GM12891 (cell line): ENCODE measurements around the gene HP1BP3.

Experiments
- POLR2A ChIP-seq: IDR thresholded peaks from 2 replicates; pipeline ENCODE4 v1.6.1; 2011; ENCODE audit warnings: low read depth, low read length, control low read depth
- SPI1 ChIP-seq: IDR thresholded peaks from 2 replicates; pipeline ENCODE4 v1.6.1; 2011; ENCODE audit warnings: low read depth, low read length, control low read depth

- TF ChIP-seq POLR2A (no peak), SPI1 (no peak)
Observed at GRCh38 chr1:20717452-20718342, 69.4 kb downstream of the HP1BP3 start, which contains the start of gene KIF17.
